Measurements from ENCODE around the gene SLC22A23.

Gene SLC22A23

GRCh38 chr6:3450888-3451287, 6.0 kb downstream of the SLC22A23 start:
- DNase-seq = no peak
- intact Hi-C loops (cut with DNase I) = no loop called here

GRCh38 chr6:3449750-3450305, 7.0 kb downstream of the SLC22A23 start:
- intact Hi-C loops (cut with DNase I) = no loop called here

GRCh38 chr6:3449321-3449720, 7.5 kb downstream of the SLC22A23 start:
- intact Hi-C loops (cut with DNase I) = no loop called here
- no peak for DNase-seq

More at GRCh38 chr6:3449750-3450305, 7.0 kb downstream of the SLC22A23 start:
- no peak for DNase-seq

- intact Hi-C loops (cut with DNase I) = no loop called here
- no peak for DNase-seq
Observed at GRCh38 chr6:3447005-3447404, 9.8 kb downstream of the SLC22A23 start.

- intact Hi-C loops (cut with DNase I) = no loop called here
- DNase-seq = peak in 1 of 42 donors; percentile 13
Observed at GRCh38 chr6:3446184-3446583, 10.7 kb downstream of the SLC22A23 start.

- intact Hi-C loops (cut with DNase I) = no loop called here
- DNase-seq = peak in 2 of 42 donors; percentile 8 to 18
Observed at GRCh38 chr6:3444276-3445088, 12.4 kb downstream of the SLC22A23 start.

GRCh38 chr6:3443221-3443515, 13.7 kb downstream of the SLC22A23 start:
- intact Hi-C loops (cut with DNase I) = no loop called here
- peak in 1 of 42 donors; percentile 16 for DNase-seq

GRCh38 chr6:3442431-3443220, 14.2 kb downstream of the SLC22A23 start:
- intact Hi-C loops (cut with DNase I) = no loop called here
- peak in 1 of 42 donors; percentile 4 for DNase-seq

- intact Hi-C loops (cut with DNase I) = no loop called here
Observed at GRCh38 chr6:3440911-3441310, 15.9 kb downstream of the SLC22A23 start.

GRCh38 chr6:3439961-3440360, 16.9 kb downstream of the SLC22A23 start:
- intact Hi-C loops (cut with DNase I) = no loop called here
- peak in 2 of 42 donors; percentile 13 to 25 for DNase-seq

More at GRCh38 chr6:3440911-3441310, 15.9 kb downstream of the SLC22A23 start:
- DNase-seq = peak in 2 of 42 donors; percentile 1 to 8

- peak in 4 of 42 donors; percentile 10 to 30 (median 14) for DNase-seq
- intact Hi-C loops (cut with DNase I) = no loop called here
Observed at GRCh38 chr6:3438190-3439167, 18.4 kb downstream of the SLC22A23 start.

GRCh38 chr6:3433005-3433404, 23.8 kb downstream of the SLC22A23 start:
- intact Hi-C loops (cut with DNase I) = no loop called here
- DNase-seq = peak in 2 of 42 donors; percentile 9 to 44

GRCh38 chr6:3432416-3432815, 24.4 kb downstream of the SLC22A23 start:
- no peak for DNase-seq
- intact Hi-C loops (cut with DNase I) = no loop called here

- peak in 29 of 42 donors; percentile 41 to 86 (median 60) for DNase-seq
Observed at GRCh38 chr6:3431994-3432393, 24.9 kb downstream of the SLC22A23 start.

GRCh38 chr6:3429211-3429610, 27.6 kb downstream of the SLC22A23 start:
- intact Hi-C loops (cut with DNase I) = no loop called here
- DNase-seq = no peak

More at GRCh38 chr6:3431994-3432393, 24.9 kb downstream of the SLC22A23 start:
- intact Hi-C loops (cut with DNase I) = no loop called here

- DNase-seq = no peak
- intact Hi-C loops (cut with DNase I) = no loop called here
Observed at GRCh38 chr6:3428700-3429099, 28.1 kb downstream of the SLC22A23 start.

GRCh38 chr6:3428247-3428646, 28.6 kb downstream of the SLC22A23 start:
- peak in 3 of 42 donors; percentile 2 to 25 (median 6) for DNase-seq
- intact Hi-C loops (cut with DNase I) = no loop called here

- intact Hi-C loops (cut with DNase I) = no loop called here
- DNase-seq = peak in 9 of 42 donors; percentile 11 to 66 (median 40)
Observed at GRCh38 chr6:3427687-3428085, 29.2 kb downstream of the SLC22A23 start.
